Neural progenitor cell (in vitro differentiated cells): ENCODE data around the gene CHKA. TPM values are rescaled to one million over a fixed set of nuclear protein-coding genes. Genes with fewer than 3 reads are reported as not detected.

ENCODE experiments used
- DNase-seq: peaks from one replicate; pipeline ENCODE4 v3.0.0-alpha.2; 2016; ENCODE audit warnings: low spot score
- H2AFZ ChIP-seq: fragments of 200-600 bp; sonication (generic); replicated peaks from 2 replicates; pipeline ENCODE4 v1.6.1; 2016; ENCODE audit warnings: antibody characterized with exemption
- H3F3A ChIP-seq: fragments of 200-600 bp; sonication (generic); 2 replicates; pipeline ENCODE4 v1.6.1; 2016; ENCODE audit warnings: antibody characterized with exemption, low read depth
- H3K27ac ChIP-seq: fragments of 200-600 bp; sonication (generic); 2 replicates; pipeline ENCODE4 v1.5.1; 2016; ENCODE audit warnings: mild to moderate bottlenecking
- H3K27me3 ChIP-seq: fragments of 200-600 bp; sonication (generic); 2 replicates; pipeline ENCODE4 v1.6.1; 2016; ENCODE audit warnings: mild to moderate bottlenecking, moderate library complexity
- H3K36me3 ChIP-seq: fragments of 200-600 bp; sonication (generic); 2 replicates; pipeline ENCODE4 v1.5.1; 2016
- H3K4me1 ChIP-seq: fragments of 200-600 bp; sonication (generic); 2 replicates; pipeline ENCODE4 v1.6.1; 2016; ENCODE audit warnings: mixed run types
- H3K4me2 ChIP-seq: fragments of 200-600 bp; sonication (generic); 2 replicates; pipeline ENCODE4 v1.6.1; 2016
- H3K4me3 ChIP-seq: fragments of 200-600 bp; sonication (generic); 2 replicates; pipeline ENCODE4 v1.5.1; 2016
- H3K79me2 ChIP-seq: fragments of 200-600 bp; sonication (generic); 2 replicates; pipeline ENCODE4 v1.6.1; 2016; ENCODE audit warnings: low read depth
- H3K9ac ChIP-seq: fragments of 200-600 bp; sonication (generic); 2 replicates; pipeline ENCODE4 v1.6.1; 2016
- H3K9me3 ChIP-seq: fragments of 200-600 bp; sonication (generic); 2 replicates; pipeline ENCODE4 v1.5.1; 2016; ENCODE audit warnings: low read depth
- H4K20me1 ChIP-seq: fragments of 200-600 bp; sonication (generic); 2 replicates; pipeline ENCODE4 v1.6.1; 2016; ENCODE audit warnings: low read depth
- H3K27ac Mint-ChIP-seq: 3 replicates; pipeline ENCODE4 v1.8.0; 2021; ENCODE audit warnings: mixed read lengths
- H3K27me3 Mint-ChIP-seq: 2 replicates; pipeline ENCODE4 v1.8.0; 2022; ENCODE audit warnings: low read depth, mild to moderate bottlenecking, inconsistent platforms, moderate library complexity, mixed read lengths; ENCODE audit not compliant: insufficient read depth
- H3K36me3 Mint-ChIP-seq: 3 replicates; pipeline ENCODE4 v1.8.0; 2021; ENCODE audit warnings: mixed read lengths
- H3K4me1 Mint-ChIP-seq: 3 replicates; pipeline ENCODE4 v1.8.0; 2021; ENCODE audit warnings: mixed read lengths
- H3K4me3 Mint-ChIP-seq: 3 replicates; pipeline ENCODE4 v1.8.0; 2021; ENCODE audit warnings: mild to moderate bottlenecking, moderate library complexity, mixed read lengths
- H3K9me3 Mint-ChIP-seq: 3 replicates; pipeline ENCODE4 v1.8.0; 2020; ENCODE audit warnings: mixed read lengths
- EZH2 ChIP-seq: fragments of 200-600 bp; sonication (generic); IDR thresholded peaks from 2 replicates; pipeline ENCODE4 v1.6.1; 2017; ENCODE audit warnings: antibody characterized with exemption, mild to moderate bottlenecking, moderate library complexity
- EZH2phosphoT487 ChIP-seq: fragments of 200-600 bp; sonication (generic); IDR thresholded peaks from 2 replicates; pipeline ENCODE4 v1.6.1; 2017; ENCODE audit warnings: antibody characterized with exemption
- total RNA-seq: library from RNA; depleted of rRNA; stranded (reverse); fragments of >200 nt; gene quantifications from 2 replicates; pipeline ENCODE4 v1.2.3, GENCODE V29; 2015; ENCODE audit warnings: low replicate concordance
- TF ChIP-seq, protein P1 (sequence below): fragments of 200-600 bp; sonication (generic); IDR thresholded peaks from 2 replicates; pipeline ENCODE4 v1.5.1; 2017; ENCODE audit warnings: antibody characterized with exemption, mild to moderate bottlenecking

CHKA gene
- total RNA-seq, 1 donor from 2014 or later = 36.8 TPM

DNA sequence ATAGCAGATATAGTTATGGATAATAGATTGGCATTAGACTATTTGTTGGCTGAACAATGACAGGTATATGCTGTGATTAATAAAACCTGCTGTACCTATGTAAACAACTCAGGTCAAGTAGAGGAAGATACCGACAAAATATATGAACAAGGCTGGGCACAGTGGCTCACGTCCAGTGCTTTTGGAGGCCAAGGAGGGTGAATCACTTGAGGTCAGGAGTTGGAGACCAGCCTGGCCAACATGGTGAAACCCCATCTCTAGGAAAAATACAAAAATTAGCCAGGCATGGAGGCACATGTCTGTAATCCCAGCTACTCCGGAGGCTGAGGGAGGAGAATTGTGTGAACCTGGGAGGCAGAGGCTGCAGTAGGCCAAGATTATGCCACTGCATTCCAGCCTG is 14.0 kb upstream of the CHKA start:
- Histone ChIP-seq H3K4me3 (no peak overlapping the region), H3F3A (no peaks in the 10 kb centered on the region), H3K27me3 (no peaks in the 10 kb centered on the region), H3K4me1 (no peaks in the 10 kb centered on the region), H3K36me3 (no peaks in the 10 kb centered on the region), H3K4me2 (no peak overlapping the region), H3K9me3 (peaks cover 12% of the 10 kb centered on the region), H3K27ac (no peak overlapping the region), H4K20me1 (no peaks in the 10 kb centered on the region), H3K9ac (no peak overlapping the region), H3K79me2 (no peaks in the 10 kb centered on the region), H2AFZ (no peak overlapping the region)
- Mint-ChIP-seq H3K36me3 (peaks cover 15% of the 10 kb centered on the region), H3K4me1 (peaks cover 9% of the 10 kb centered on the region), H3K9me3 (peaks cover 45% of the 10 kb centered on the region), H3K27ac (no peak overlapping the region), H3K4me3 (peak overlapping the region; percentile 61), H3K27me3 (peaks cover 10% of the 10 kb centered on the region)
- no peak for DNase-seq
- TF ChIP-seq, protein P1, sequence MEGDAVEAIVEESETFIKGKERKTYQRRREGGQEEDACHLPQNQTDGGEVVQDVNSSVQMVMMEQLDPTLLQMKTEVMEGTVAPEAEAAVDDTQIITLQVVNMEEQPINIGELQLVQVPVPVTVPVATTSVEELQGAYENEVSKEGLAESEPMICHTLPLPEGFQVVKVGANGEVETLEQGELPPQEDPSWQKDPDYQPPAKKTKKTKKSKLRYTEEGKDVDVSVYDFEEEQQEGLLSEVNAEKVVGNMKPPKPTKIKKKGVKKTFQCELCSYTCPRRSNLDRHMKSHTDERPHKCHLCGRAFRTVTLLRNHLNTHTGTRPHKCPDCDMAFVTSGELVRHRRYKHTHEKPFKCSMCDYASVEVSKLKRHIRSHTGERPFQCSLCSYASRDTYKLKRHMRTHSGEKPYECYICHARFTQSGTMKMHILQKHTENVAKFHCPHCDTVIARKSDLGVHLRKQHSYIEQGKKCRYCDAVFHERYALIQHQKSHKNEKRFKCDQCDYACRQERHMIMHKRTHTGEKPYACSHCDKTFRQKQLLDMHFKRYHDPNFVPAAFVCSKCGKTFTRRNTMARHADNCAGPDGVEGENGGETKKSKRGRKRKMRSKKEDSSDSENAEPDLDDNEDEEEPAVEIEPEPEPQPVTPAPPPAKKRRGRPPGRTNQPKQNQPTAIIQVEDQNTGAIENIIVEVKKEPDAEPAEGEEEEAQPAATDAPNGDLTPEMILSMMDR = no peak
- TF ChIP-seq EZH2phosphoT487 (no peak), EZH2 (no peak)

GRCh38 chr11:68133761-68134160 is 12.6 kb upstream of the CHKA start:
- no peaks in the 10 kb centered on the region for H3K79me2 ChIP-seq
- TF ChIP-seq, protein P1 = no peak
- TF ChIP-seq EZH2 = no peak
- no peak for TF ChIP-seq EZH2phosphoT487
- peaks cover 59% of the 10 kb centered on the region for H3K9me3 Mint-ChIP-seq
- no peak overlapping the region for H3K9ac ChIP-seq
- H3K27ac ChIP-seq = no peak overlapping the region
- H3K4me3 ChIP-seq = no peak overlapping the region
- no peaks in the 10 kb centered on the region for H3K27me3 ChIP-seq
- H3K4me1 ChIP-seq = no peaks in the 10 kb centered on the region
- H4K20me1 ChIP-seq = no peaks in the 10 kb centered on the region
- H3K9me3 ChIP-seq = peaks cover 12% of the 10 kb centered on the region
- H2AFZ ChIP-seq = no peak overlapping the region
- no peak for DNase-seq
- no peak overlapping the region for H3K4me3 Mint-ChIP-seq
- H3K4me1 Mint-ChIP-seq = peaks cover 17% of the 10 kb centered on the region
- peaks cover 16% of the 10 kb centered on the region for H3K27me3 Mint-ChIP-seq
- H3F3A ChIP-seq = no peaks in the 10 kb centered on the region
- no peak overlapping the region for H3K4me2 ChIP-seq
- H3K36me3 ChIP-seq = no peaks in the 10 kb centered on the region
- peaks cover 20% of the 10 kb centered on the region for H3K36me3 Mint-ChIP-seq
- H3K27ac Mint-ChIP-seq = no peak overlapping the region

DNA sequence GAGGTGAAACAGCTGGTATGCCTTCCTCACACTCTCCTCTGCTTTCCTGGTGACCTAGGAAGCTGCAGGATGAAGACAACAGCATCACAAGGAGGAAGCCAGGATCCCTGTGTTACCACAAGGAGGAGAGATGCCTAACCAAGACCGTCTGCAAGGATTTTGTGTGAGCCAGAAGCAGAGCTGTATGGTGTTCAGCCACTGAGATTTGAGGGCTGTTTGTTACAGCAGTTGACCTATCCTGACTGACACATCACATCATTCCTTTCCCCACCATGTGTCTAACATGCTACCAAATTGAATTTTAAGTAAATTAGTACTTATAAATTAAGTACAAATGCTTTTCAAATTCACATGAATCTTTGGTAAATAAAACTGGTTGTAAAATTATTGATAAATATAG is 8.9 kb upstream of the CHKA start:
- peaks cover 17% of the 10 kb centered on the region for H3K36me3 Mint-ChIP-seq
- H3K4me1 Mint-ChIP-seq = peaks cover 27% of the 10 kb centered on the region
- Histone ChIP-seq H3K27me3 (peaks cover 8% of the 10 kb centered on the region), H3K4me1 (no peaks in the 10 kb centered on the region), H3K79me2 (no peaks in the 10 kb centered on the region), H3F3A (peaks cover 10% of the 10 kb centered on the region), H3K9ac (no peak overlapping the region), H3K4me3 (no peak overlapping the region), H3K9me3 (peaks cover 12% of the 10 kb centered on the region), H3K27ac (no peak overlapping the region), H4K20me1 (no peaks in the 10 kb centered on the region), H2AFZ (no peak overlapping the region), H3K36me3 (no peaks in the 10 kb centered on the region), H3K4me2 (no peak overlapping the region)
- no peak for DNase-seq
- no peak overlapping the region for H3K27ac Mint-ChIP-seq
- TF ChIP-seq EZH2phosphoT487 = no peak
- TF ChIP-seq EZH2 = no peak
- TF ChIP-seq, protein P1 = no peak
- peaks cover 21% of the 10 kb centered on the region for H3K27me3 Mint-ChIP-seq
- H3K4me3 Mint-ChIP-seq = no peak overlapping the region
- peaks cover 48% of the 10 kb centered on the region for H3K9me3 Mint-ChIP-seq
